ENCODE data around the gene MYH7.

Gene MYH7

GRCh38 chr14:23445773-23446172 is 10.3 kb upstream of the MYH7 start:
- TF ChIP-seq CTCF (IDR thresholded peaks at IDR 0.05) = no peak
- Histone ChIP-seq H3K4me1 (ENCODE audit: control insufficient read depth in 1 of 2, insufficient read depth in 1 of 2, low read depth in 1 of 2, low read length in 1 of 2) (no peaks in the 10 kb centered on the region), H3K27ac (no peak overlapping the region), H3K4me3 (ENCODE audit: low read depth in 1 of 2, low read length in 1 of 2) (no peak overlapping the region), H3K36me3 (no peaks in the 10 kb centered on the region), H3K9me3 (no peaks in the 10 kb centered on the region), H3K27me3 (peaks cover 22% of the 10 kb centered on the region)

GRCh38 chr14:23444314-23444713 is 8.9 kb upstream of the MYH7 start:
- Histone ChIP-seq H3K36me3 (no peaks in the 10 kb centered on the region), H3K27ac (no peak overlapping the region), H3K4me1 (ENCODE audit: control insufficient read depth in 1 of 2, insufficient read depth in 1 of 2, low read depth in 1 of 2, low read length in 1 of 2) (no peaks in the 10 kb centered on the region), H3K27me3 (peaks cover 8% of the 10 kb centered on the region), H3K9me3 (no peaks in the 10 kb centered on the region), H3K4me3 (ENCODE audit: low read depth in 1 of 2, low read length in 1 of 2) (no peak overlapping the region)
- TF ChIP-seq CTCF (IDR thresholded peaks at IDR 0.05) = no peak

DNA sequence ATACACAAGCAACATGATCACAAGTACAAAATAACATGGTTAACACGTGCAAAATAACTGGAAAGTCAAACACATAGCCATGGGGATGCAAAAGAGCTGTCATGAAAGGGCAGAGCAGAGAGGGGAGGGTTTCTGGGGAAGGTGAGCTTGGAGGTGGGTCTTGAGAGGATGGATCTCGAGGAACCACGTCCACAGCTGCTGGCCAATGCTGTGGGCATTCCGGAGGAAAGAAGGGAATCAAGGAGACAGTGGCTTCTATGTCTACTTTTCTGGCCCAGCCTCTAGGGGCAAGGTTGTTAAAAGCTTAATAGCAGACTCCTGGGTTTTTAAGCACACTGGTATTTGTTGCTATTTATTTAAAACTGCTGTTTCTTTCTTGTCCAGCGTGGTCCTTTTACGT is 8.4 kb upstream of the MYH7 start:
- no peaks in the 10 kb centered on the region for H3K9me3 ChIP-seq
- no peak for TF ChIP-seq CTCF (IDR thresholded peaks at IDR 0.05)
- H3K27ac ChIP-seq = no peak overlapping the region
- no peaks in the 10 kb centered on the region for H3K36me3 ChIP-seq
- no peak overlapping the region for H3K4me3 ChIP-seq (ENCODE audit: low read depth in 1 of 2, low read length in 1 of 2)
- no peaks in the 10 kb centered on the region for H3K4me1 ChIP-seq (ENCODE audit: control insufficient read depth in 1 of 2, insufficient read depth in 1 of 2, low read depth in 1 of 2, low read length in 1 of 2)
- H3K27me3 ChIP-seq = peaks cover 6% of the 10 kb centered on the region

DNA sequence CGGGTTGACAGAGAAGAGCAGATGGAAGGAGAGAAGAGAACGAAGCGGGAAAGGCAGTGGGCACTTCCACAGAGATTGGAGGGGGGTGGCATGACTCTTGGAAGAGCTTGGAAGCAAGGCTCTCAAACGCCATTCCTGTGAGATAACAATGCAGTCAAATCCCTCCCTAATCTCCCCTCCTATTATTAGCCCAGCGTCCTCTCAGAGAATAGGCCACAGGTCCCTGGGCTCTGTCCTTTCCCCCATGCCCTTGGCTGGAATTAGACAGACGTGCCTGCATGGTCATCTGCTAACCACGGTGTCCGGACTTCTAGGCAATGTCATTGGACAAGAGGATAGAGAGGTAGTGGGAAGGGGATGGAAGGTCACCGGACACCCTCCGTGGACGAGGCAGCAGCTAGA is 8.0 kb upstream of the MYH7 start:
- Histone ChIP-seq H3K27ac (no peak overlapping the region), H3K4me3 (ENCODE audit: low read depth in 1 of 2, low read length in 1 of 2) (no peak overlapping the region), H3K27me3 (peaks cover 6% of the 10 kb centered on the region), H3K4me1 (ENCODE audit: control insufficient read depth in 1 of 2, insufficient read depth in 1 of 2, low read depth in 1 of 2, low read length in 1 of 2) (no peaks in the 10 kb centered on the region), H3K36me3 (no peaks in the 10 kb centered on the region), H3K9me3 (no peaks in the 10 kb centered on the region)
- no peak for TF ChIP-seq CTCF (IDR thresholded peaks at IDR 0.05)

- H3K9me3 ChIP-seq = no peaks in the 10 kb centered on the region
- peaks cover 6% of the 10 kb centered on the region for H3K27me3 ChIP-seq
Observed at GRCh38 chr14:23442721-23443356, 7.4 kb upstream of the MYH7 start.

More at GRCh38 chr14:23442721-23443356, 7.4 kb upstream of the MYH7 start:
- H3K36me3 ChIP-seq = no peaks in the 10 kb centered on the region
- no peak for TF ChIP-seq CTCF (IDR thresholded peaks at IDR 0.05)
- no peak overlapping the region for H3K4me3 ChIP-seq (ENCODE audit: low read depth in 1 of 2, low read length in 1 of 2)
- no peak overlapping the region for H3K27ac ChIP-seq
- H3K4me1 ChIP-seq (ENCODE audit: control insufficient read depth in 1 of 2, insufficient read depth in 1 of 2, low read depth in 1 of 2, low read length in 1 of 2) = no peaks in the 10 kb centered on the region

All from neutrophil (primary cell).